Uterus (tissue), 2 donors: ENCODE measurements around the gene DUS2.

Experiments used
- POLR2A ChIP-seq, 2 donors: fragments of 450-650 bp; IDR thresholded peaks; one replicate each; pipeline ENCODE4 v1.6.1; 2016; ENCODE audit warnings: antibody characterized with exemption in 2 of 2, mild to moderate bottlenecking in 1 of 2, moderate library complexity in 1 of 2
- TF ChIP-seq, protein P1 (sequence below), 4 experiments: fragments of 200-600 bp in 2 of 4; fragments of 450-650 bp in 2 of 4; sonication (generic) in 2 of 4; IDR thresholded peaks; one replicate each; pipeline ENCODE4 v1.5.1; 2016 to 2019; ENCODE audit warnings: antibody characterized with exemption in 4 of 4, mild to moderate bottlenecking in 2 of 4, moderate library complexity in 1 of 4

DNA sequence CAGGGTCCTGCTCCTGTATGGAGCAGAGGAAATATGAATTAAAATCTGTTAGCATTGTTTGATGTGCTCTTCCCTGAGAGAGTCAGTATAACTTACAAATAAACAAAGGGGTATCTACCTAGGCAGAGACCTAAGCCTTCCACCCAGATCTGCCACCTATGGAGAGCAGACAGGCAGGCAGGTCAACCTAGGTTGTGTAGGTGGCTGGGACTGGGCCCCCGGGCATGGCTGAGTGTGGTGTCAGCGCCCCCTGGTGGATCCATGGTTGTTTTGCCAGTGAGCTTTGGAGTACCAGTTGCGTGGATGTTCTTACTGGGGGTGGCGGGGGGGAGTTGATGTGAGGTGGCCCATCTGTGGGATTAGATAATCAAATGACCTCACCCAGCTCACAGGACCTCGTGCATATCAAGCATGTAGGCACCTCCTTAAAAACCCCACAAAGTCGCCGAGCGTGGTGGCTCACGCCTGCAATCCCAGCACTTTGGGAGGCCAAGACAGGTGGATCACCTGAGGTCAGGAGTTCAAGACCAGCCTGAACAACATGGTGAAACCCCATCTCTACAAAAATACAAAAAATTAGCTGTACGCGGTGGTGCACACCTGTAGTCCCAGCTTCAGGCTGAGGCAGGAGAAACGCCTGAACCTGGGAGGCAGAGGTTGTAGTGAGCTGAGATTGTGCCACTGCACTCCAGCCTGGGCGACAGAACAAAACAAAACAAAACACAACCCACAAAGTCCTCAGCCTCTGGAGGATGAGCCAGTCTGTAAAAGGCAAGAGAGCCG, 17.6 kb downstream of the DUS2 start:
- no peak for TF ChIP-seq POLR2A (IDR thresholded peaks at IDR 0.05)
- TF ChIP-seq, protein P1, sequence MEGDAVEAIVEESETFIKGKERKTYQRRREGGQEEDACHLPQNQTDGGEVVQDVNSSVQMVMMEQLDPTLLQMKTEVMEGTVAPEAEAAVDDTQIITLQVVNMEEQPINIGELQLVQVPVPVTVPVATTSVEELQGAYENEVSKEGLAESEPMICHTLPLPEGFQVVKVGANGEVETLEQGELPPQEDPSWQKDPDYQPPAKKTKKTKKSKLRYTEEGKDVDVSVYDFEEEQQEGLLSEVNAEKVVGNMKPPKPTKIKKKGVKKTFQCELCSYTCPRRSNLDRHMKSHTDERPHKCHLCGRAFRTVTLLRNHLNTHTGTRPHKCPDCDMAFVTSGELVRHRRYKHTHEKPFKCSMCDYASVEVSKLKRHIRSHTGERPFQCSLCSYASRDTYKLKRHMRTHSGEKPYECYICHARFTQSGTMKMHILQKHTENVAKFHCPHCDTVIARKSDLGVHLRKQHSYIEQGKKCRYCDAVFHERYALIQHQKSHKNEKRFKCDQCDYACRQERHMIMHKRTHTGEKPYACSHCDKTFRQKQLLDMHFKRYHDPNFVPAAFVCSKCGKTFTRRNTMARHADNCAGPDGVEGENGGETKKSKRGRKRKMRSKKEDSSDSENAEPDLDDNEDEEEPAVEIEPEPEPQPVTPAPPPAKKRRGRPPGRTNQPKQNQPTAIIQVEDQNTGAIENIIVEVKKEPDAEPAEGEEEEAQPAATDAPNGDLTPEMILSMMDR (IDR thresholded peaks at IDR 0.05) = peak; percentile 76 to 88 (median 81)
